ENCODE data around the gene DIS3.
A peak's percentile ranks its signal among the peaks of the same experiment; 100 is the strongest.
"Not testable (repeated sequence)": the region's sequence is repeated elsewhere in the genome, so short reads cannot be mapped to it uniquely, and the experiment has no call there.

DIS3 gene

DNA sequence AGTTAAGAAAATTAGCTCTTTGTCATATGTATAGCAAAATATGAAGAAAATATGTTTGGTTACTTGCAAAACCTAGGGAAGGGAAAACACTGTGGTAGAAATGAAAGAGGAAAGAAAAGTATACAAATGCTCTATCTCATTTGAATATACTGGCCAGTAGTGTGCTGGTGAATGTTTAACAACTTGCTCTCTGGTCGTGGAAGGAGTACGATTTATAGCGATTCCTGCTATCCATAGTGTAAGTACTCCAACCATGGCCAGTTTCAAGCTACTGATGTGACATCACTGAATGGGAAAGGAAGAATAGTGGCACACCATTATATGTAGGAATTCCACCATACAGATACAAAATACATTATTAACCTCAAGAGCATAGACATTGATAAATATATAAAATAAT lies 44.7 kb downstream of the DIS3 start:
- Histone ChIP-seq H3K27me3 (ENCODE audit: control insufficient read depth, insufficient read depth, low read length) (no peaks in the 10 kb centered on the region), H3K9ac (ENCODE audit: low read depth, low read length) (no peak overlapping the region), H3K9me3 (ENCODE audit: control insufficient read depth, insufficient read depth, low read length) (no peaks in the 10 kb centered on the region), H3K36me3 (ENCODE audit: control insufficient read depth, insufficient read depth, low read length) (peaks cover 3% of the 10 kb centered on the region), H3K4me3 (ENCODE audit: low read depth, low read length) (no peak overlapping the region), H3K4me1 (ENCODE audit: control insufficient read depth, insufficient read depth, low read length) (no peaks in the 10 kb centered on the region)

DNA sequence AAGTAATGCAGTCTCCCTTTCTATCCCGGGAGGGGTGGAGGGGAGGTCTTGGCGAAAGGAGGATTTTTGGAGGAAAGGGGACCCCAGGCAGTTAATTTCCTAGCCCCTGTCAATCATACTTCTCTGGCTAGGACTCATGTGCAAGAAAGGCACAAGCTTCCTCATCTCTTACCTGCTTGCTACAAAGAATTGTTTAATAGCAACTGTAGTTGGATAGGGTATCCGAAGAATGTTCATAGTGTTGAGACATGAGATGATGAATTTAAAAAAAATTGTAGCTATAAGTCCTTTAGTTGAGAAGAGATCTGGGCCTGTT lies 53.5 kb downstream of the DIS3 start:
- H3K36me3 ChIP-seq (ENCODE audit: control insufficient read depth, insufficient read depth, low read length), result peaks cover 5% of the 10 kb centered on the region
- H3K9ac ChIP-seq (ENCODE audit: low read depth, low read length), result peak overlapping the region; percentile 67
- H3K27me3 ChIP-seq (ENCODE audit: control insufficient read depth, insufficient read depth, low read length), result no peaks in the 10 kb centered on the region

DNA sequence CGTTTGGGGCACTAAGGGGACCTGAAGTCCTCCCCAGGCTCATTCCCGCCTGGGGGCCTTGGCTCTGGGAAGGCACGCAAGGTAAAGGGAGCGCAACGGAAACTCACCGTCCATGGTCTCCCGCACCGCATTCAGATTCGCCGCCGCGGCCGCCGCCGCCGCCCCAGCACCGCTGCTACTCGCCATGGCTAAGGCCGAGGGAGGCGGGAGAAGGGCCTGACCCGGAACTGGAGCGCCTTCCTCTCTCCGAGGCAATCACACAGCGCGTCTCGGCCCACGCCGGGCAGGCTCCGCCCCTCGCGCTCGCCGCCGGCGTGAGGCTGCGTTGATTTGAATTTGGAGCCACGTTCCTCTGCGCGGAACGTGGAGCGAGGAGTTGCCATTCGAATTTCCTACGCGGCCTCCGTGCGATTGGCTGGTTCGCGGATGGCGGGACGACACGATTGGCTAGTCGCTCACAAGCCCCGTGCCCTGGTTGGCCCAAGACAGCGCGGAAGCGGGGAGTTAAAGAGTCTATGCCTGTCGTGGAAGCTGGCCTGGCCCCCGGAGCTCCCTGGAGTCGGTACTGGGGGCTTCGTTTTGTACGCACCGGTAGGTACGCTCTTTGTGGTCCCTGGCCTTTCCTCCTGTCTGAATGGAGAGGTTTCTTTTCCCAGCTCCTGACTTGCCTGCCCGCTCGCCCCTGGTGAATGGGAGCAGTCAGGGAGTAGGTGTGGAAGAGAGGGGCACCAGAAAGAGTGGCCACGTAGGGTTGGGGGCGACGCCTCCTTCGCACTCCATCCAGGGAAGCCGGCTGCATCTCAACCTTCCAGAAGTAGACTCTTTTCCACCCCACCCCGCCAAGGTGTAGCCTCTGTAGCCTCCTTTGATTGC lies 54.0 kb downstream of the DIS3 start, which contains the start of the genes BORA and MZT1:
Gene BORA (plus strand): TSS at position 507 of the 873 bp plus-strand sequence. CDS start 1,018 bp downstream, outside the sequence.
Gene MZT1 (minus strand): TSS at position 213 of the 873 bp plus-strand sequence. CDS start 27 bp downstream, at position 186.
- H3K4me3 ChIP-seq (ENCODE audit: low read depth, low read length), result peak within 1 kb of the TSS; percentile 94
- H3K27me3 ChIP-seq (ENCODE audit: control insufficient read depth, insufficient read depth, low read length), result no peaks in the 10 kb centered on the region
- H3K36me3 ChIP-seq (ENCODE audit: control insufficient read depth, insufficient read depth, low read length), result peaks cover 5% of the 10 kb centered on the region

More for the DNA sequence above, 53.5 kb downstream of the DIS3 start:
- Histone ChIP-seq H3K4me1 (ENCODE audit: control insufficient read depth, insufficient read depth, low read length) (no peaks in the 10 kb centered on the region), H3K9me3 (ENCODE audit: control insufficient read depth, insufficient read depth, low read length) (no peaks in the 10 kb centered on the region), H3K4me3 (ENCODE audit: low read depth, low read length) (peak overlapping the region; percentile 94)

DNA sequence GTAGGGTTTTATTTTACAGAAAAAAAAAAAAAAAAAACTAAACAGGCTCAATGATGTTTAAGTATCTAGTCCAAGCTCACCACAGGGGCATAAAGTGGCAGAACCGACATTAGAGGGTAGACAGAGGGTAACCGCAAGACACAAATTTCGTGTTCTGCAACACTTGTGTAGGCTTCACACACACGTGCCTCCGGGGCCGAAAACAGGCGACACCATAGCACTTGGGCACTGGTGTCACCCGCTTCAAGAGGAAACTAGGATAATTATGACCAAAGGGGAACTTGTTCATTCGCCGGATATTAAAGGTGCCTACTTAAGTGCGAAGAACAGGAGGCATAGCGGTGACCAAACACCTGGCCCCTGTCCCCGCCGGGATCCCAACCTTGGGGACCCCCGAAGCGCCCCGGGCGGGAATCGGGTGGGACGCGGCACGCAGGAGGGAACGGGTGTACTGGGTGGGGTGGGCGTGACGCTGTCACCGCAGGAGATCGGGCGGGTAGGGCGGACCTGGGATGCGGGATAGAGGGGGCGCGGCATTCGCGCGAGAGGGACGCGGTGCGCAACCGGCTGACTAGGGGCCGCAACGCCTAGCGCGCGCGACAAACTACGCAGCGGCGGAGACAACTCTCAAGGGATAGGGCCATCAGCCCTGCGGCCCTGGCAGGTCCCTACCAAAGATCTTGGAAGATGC lies 54.8 kb downstream of the DIS3 start:
- H3K4me1 ChIP-seq (ENCODE audit: control insufficient read depth, insufficient read depth, low read length), result no peaks in the 10 kb centered on the region
- H3K36me3 ChIP-seq (ENCODE audit: control insufficient read depth, insufficient read depth, low read length), result peaks cover 3% of the 10 kb centered on the region
- peak overlapping the region; percentile 67 for H3K9ac ChIP-seq (ENCODE audit: low read depth, low read length)
- H3K4me3 ChIP-seq (ENCODE audit: low read depth, low read length), result peak overlapping the region; percentile 94
- H3K9me3 ChIP-seq (ENCODE audit: control insufficient read depth, insufficient read depth, low read length), result no peaks in the 10 kb centered on the region
- no peaks in the 10 kb centered on the region for H3K27me3 ChIP-seq (ENCODE audit: control insufficient read depth, insufficient read depth, low read length)

More for the DNA sequence above, 54.0 kb downstream of the DIS3 start, which contains the start of the genes BORA and MZT1:
- H3K9me3 ChIP-seq (ENCODE audit: control insufficient read depth, insufficient read depth, low read length), result no peaks in the 10 kb centered on the region
- H3K9ac ChIP-seq (ENCODE audit: low read depth, low read length), result peak within 1 kb of the TSS; percentile 67
- no peaks in the 10 kb centered on the region for H3K4me1 ChIP-seq (ENCODE audit: control insufficient read depth, insufficient read depth, low read length)

DNA sequence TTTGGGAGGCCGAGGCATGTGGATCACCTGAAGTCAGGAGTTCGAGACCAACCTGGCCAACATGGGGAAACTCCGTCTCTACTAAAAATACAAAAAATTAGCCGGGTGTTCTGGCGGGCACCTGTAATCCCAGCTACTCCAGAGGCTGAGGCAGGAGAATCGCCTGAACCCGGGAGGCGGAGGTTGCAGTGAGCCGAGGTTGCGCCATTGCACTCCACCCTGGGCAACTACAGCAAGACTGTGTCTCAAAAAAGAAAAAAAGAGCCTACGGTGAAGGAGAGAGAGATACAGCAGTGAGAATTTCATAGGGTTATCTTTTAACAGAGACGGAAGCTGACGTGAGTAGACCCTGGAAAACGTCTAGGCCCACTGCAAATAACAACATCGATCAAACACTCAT lies 55.5 kb downstream of the DIS3 start:
- not testable (repeated sequence) for H3K9ac ChIP-seq (ENCODE audit: low read depth, low read length); H3K36me3 ChIP-seq (ENCODE audit: control insufficient read depth, insufficient read depth, low read length); H3K4me1 ChIP-seq (ENCODE audit: control insufficient read depth, insufficient read depth, low read length); H3K9me3 ChIP-seq (ENCODE audit: control insufficient read depth, insufficient read depth, low read length); H3K27me3 ChIP-seq (ENCODE audit: control insufficient read depth, insufficient read depth, low read length)
- H3K4me3 ChIP-seq (ENCODE audit: low read depth, low read length), result peak overlapping the region; percentile 94

DNA sequence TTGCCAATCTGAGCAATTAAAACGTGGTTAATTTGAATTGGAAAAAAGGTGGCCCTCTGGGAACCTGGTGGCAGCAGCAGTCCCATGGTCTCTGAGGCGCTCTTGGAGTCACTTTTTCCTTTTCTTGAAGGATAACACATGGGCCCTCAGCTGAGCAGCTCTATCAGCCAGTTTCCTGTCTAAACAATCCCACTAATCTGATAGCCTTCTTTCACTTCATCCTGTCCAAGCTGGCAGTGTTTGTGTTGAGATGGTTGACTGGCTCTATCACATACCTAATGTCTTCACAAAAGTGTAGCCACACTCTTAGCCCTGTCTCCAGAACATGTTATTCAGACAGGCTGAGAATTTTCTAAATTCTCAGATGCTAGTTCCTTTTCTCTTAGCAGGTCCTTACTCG lies 64.9 kb downstream of the DIS3 start:
- H3K27me3 ChIP-seq (ENCODE audit: control insufficient read depth, insufficient read depth, low read length), result no peaks in the 10 kb centered on the region
- no peak overlapping the region for H3K4me3 ChIP-seq (ENCODE audit: low read depth, low read length)
- no peaks in the 10 kb centered on the region for H3K4me1 ChIP-seq (ENCODE audit: control insufficient read depth, insufficient read depth, low read length)
- peaks cover 6% of the 10 kb centered on the region for H3K36me3 ChIP-seq (ENCODE audit: control insufficient read depth, insufficient read depth, low read length)
- no peak overlapping the region for H3K9ac ChIP-seq (ENCODE audit: low read depth, low read length)
- no peaks in the 10 kb centered on the region for H3K9me3 ChIP-seq (ENCODE audit: control insufficient read depth, insufficient read depth, low read length)
